Central memory CD8-positive, alpha-beta T cell (primary cell): ENCODE results near the gene ZBTB7A.
A peak's percentile ranks its signal among the peaks of the same experiment; 100 is the strongest.
"Not testable (repeated sequence)": the region's sequence is repeated elsewhere in the genome, so short reads cannot be mapped to it uniquely, and the experiment has no call there.

ENCODE experiments used
- ATAC-seq: fragments of 150-1000 bp; cut with Tn5 transposase; replicated peaks from 2 replicates; pipeline ENCODE4 v1.10.0; 2022; ENCODE audit warnings: mild to moderate bottlenecking, moderate FRiP score, moderate number of reproducible peaks; ENCODE audit not compliant: poor library complexity, severe bottlenecking; ENCODE audit errors: extremely low read depth
- DNase-seq, 2 donors: peaks; one replicate each; pipeline ENCODE4 v3.0.0; 2021; ENCODE audit warnings: low spot score in 2 of 2
- H3K27ac Mint-ChIP-seq: one replicate; pipeline ENCODE4 v1.8.0; 2022; ENCODE audit warnings: low read depth, mild to moderate bottlenecking, moderate library complexity, mixed read lengths
- H3K27me3 Mint-ChIP-seq: one replicate; pipeline ENCODE4 v1.8.0; 2022; ENCODE audit warnings: mixed read lengths
- H3K36me3 Mint-ChIP-seq: one replicate; pipeline ENCODE4 v1.8.0; 2022; ENCODE audit warnings: mild to moderate bottlenecking, moderate library complexity, mixed read lengths; ENCODE audit not compliant: insufficient read depth
- H3K4me1 Mint-ChIP-seq: one replicate; pipeline ENCODE4 v1.8.0; 2022; ENCODE audit warnings: mixed read lengths
- H3K4me3 Mint-ChIP-seq: one replicate; pipeline ENCODE4 v1.8.0; 2022; ENCODE audit warnings: mild to moderate bottlenecking, moderate library complexity, mixed read lengths
- H3K9me3 Mint-ChIP-seq: one replicate; pipeline ENCODE4 v1.8.0; 2022; ENCODE audit warnings: mixed read lengths

Gene ZBTB7A

GRCh38 chr19:4007836-4008539 lies 58.7 kb downstream of the ZBTB7A start:
- Mint-ChIP-seq H3K4me3 (peak overlapping the region; percentile 87), H3K27ac (peak overlapping the region; percentile 77), H3K36me3 (peaks cover 19% of the 10 kb centered on the region), H3K4me1 (peaks cover 29% of the 10 kb centered on the region), H3K9me3 (no peaks in the 10 kb centered on the region), H3K27me3 (no peaks in the 10 kb centered on the region)
- DNase-seq (no peak), ATAC-seq (no peak)

DNA sequence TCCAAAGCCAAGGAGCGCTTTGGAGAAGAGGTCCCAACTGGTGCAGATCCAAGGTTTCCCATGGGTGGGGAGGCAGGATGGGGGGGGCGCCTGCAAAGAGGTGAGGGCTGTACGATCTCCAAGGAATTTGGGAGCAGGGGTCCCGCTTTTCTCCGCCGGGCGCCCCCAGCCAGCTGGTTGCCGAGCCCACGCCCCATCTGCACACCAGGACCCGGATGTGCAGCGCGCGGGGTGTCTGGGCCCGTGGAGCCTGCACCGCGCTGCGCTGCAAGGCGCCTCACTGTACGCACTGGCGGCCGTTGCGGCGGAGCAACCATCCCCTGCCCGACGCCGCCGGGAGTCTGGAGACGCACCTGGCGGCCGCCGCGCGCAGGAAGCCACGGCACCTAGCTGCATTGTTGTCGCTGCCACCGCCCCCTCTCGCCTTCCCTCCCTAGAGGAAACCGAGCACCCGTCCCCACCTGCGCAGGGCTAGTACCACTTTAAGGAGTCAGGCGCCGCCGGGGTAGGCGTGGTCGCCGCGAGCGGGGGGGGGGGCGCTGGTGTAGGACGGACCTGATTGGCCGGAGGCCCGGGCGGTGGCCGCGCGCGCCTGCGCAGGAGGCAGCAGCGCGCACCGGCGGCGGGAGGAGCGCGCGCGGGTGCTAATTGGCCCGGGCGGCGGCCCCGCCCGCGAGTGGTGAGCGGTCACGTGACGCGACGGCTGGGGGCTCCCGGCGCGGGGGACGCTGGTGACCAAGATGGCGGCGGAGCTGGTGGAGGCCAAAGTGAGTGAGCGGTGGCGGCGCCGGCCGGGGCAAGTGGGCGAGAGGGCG lies 59.5 kb downstream of the ZBTB7A start, which contains the start of gene PIAS4:
Gene PIAS4 (plus strand): TSS at position 716 of the 815 bp plus-strand sequence. CDS start 25 bp downstream, at position 741.
- ATAC-seq (peak; percentile 96), DNase-seq (peak; percentile 83 to 91)
- Mint-ChIP-seq H3K27ac (peak within 1 kb of the TSS; percentile 77), H3K27me3 (no peaks in the 10 kb centered on the region), H3K9me3 (no peaks in the 10 kb centered on the region), H3K4me3 (peak within 1 kb of the TSS; percentile 87), H3K4me1 (peaks cover 26% of the 10 kb centered on the region), H3K36me3 (peaks cover 16% of the 10 kb centered on the region)

- H3K4me1 Mint-ChIP-seq, result peaks cover 21% of the 10 kb centered on the region
- H3K4me3 Mint-ChIP-seq, result peak overlapping the region; percentile 60
- H3K36me3 Mint-ChIP-seq, result peaks cover 16% of the 10 kb centered on the region
- H3K27ac Mint-ChIP-seq, result peak overlapping the region; percentile 53
- H3K9me3 Mint-ChIP-seq, DNase-seq, ATAC-seq, H3K27me3 Mint-ChIP-seq: not testable (repeated sequence)
These were observed 61.3 kb downstream of the ZBTB7A start for GRCh38 chr19:4005436-4005835.

DNA sequence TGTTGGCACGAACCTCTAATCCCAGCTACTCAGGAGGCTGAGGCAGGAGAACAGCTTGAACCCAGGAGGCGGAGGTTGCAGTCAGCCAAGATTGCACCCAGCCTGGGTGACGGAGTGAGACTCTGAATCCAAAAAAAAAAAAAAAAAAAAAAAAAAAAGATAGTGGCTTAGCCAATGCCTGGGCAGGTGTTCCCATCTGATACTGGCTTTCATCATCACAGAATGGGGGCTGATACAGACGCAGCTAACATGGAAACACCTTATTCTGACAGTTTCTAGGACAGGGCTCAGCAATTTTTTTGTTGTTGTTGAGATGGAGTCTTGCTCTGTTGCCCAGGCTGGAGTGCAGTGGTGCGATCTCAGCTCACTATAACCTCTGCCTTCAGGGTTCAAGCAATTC lies 65.9 kb downstream of the ZBTB7A start:
- not testable (repeated sequence) for H3K36me3 Mint-ChIP-seq, ATAC-seq, H3K4me1 Mint-ChIP-seq

GRCh38 chr19:3998667-3999412 lies 67.9 kb downstream of the ZBTB7A start:
- ATAC-seq, H3K36me3 Mint-ChIP-seq, DNase-seq, H3K4me1 Mint-ChIP-seq, H3K27ac Mint-ChIP-seq, H3K27me3 Mint-ChIP-seq, H3K4me3 Mint-ChIP-seq, H3K9me3 Mint-ChIP-seq: not testable (repeated sequence)

More for the DNA sequence above, 65.9 kb downstream of the ZBTB7A start:
- not testable (repeated sequence) for H3K9me3 Mint-ChIP-seq, H3K27me3 Mint-ChIP-seq, H3K4me3 Mint-ChIP-seq, DNase-seq, H3K27ac Mint-ChIP-seq

DNA sequence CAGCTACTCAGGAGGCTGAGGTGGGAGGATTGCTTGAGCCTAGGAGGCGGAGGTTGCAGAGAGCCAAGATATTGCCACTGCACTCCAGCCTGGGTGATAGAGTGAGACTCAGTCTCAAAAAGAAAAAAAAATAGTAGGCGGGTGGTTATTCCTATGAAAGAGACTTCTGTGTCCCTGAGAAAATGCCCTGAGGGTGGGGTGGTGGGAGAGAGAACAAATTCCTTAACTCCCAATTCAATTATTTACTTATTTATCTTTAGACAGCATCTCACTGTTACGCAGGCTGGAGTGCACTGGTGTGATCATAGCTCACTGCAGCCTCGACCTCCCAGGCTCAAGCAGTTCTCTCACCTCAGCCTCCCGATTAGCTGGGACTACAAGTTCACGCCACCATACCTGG lies 71.1 kb downstream of the ZBTB7A start:
- Mint-ChIP-seq H3K9me3 (no peaks in the 10 kb centered on the region), H3K27ac (no peak overlapping the region), H3K36me3 (peaks cover 2% of the 10 kb centered on the region), H3K27me3 (no peaks in the 10 kb centered on the region), H3K4me1 (peaks cover 5% of the 10 kb centered on the region), H3K4me3 (no peak overlapping the region)
- ATAC-seq (no peak), DNase-seq (no peak)
